PC-9 (cell line): ENCODE data around the gene ME3.

ENCODE experiments used
- EZH2 ChIP-seq: fragments of 200-600 bp; sonication (generic); IDR thresholded peaks from 2 replicates; pipeline ENCODE4 v1.8.0; 2017; ENCODE audit warnings: antibody characterized with exemption, low read depth
- TF ChIP-seq, protein P1 (sequence below): fragments of 200-600 bp; sonication (generic); conservative IDR thresholded peaks from 2 replicates; pipeline ENCODE4 v1.6.1; 2017; ENCODE audit warnings: mixed run types, antibody characterized with exemption, mild to moderate bottlenecking, moderate library complexity

DNA sequence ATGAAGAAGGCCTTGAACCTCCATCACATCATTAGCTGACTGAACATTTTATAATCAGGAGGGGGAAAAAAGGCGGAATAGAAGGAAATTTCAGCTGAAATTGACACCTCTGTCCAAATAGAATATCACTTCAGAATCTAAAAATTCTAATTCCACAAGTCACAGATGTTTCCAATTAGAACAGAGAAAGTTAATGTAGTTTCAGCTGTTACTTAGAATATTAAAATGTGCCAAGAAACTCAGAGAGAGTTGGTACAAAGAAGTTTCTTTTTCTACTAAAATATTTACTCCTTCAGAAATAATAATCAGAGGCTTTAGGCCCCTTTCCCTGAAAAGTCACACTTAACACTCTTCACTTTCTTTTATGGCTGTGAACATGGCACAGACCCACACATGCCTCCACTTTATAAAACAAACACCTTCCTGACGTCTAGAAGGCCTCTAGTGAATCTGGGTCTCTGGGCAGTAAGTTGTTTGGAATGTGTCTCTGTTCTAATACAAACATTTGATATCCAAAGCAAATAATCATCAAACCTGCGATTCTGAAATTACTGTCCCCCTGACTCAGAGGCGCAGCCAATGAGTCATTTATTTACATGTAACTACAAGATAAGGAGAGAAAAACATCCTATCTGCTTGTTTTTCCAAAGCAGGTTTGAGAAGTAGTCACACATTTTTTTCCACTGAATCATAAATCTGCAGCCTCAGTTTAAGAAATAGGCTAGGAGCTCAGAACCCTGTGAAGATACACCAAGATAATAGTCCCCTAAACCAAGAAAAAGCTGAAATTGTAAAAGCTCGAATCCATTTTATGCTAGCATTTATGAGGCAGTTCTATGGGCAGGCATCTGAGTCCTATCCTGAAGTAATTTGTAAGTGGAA, 148.4 kb downstream of the ME3 start:
- TF ChIP-seq, protein P1, sequence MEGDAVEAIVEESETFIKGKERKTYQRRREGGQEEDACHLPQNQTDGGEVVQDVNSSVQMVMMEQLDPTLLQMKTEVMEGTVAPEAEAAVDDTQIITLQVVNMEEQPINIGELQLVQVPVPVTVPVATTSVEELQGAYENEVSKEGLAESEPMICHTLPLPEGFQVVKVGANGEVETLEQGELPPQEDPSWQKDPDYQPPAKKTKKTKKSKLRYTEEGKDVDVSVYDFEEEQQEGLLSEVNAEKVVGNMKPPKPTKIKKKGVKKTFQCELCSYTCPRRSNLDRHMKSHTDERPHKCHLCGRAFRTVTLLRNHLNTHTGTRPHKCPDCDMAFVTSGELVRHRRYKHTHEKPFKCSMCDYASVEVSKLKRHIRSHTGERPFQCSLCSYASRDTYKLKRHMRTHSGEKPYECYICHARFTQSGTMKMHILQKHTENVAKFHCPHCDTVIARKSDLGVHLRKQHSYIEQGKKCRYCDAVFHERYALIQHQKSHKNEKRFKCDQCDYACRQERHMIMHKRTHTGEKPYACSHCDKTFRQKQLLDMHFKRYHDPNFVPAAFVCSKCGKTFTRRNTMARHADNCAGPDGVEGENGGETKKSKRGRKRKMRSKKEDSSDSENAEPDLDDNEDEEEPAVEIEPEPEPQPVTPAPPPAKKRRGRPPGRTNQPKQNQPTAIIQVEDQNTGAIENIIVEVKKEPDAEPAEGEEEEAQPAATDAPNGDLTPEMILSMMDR = no peak
- no peak for TF ChIP-seq EZH2
